HG03196 (cell line): ENCODE data around the gene MDFIC.

Experiments used
- ATAC-seq: cut with Tn5 transposase; IDR thresholded peaks from one replicate; pipeline ENCODE4 v1.9.1; 2021; ENCODE audit not compliant: unreplicated experiment

MDFIC gene

DNA sequence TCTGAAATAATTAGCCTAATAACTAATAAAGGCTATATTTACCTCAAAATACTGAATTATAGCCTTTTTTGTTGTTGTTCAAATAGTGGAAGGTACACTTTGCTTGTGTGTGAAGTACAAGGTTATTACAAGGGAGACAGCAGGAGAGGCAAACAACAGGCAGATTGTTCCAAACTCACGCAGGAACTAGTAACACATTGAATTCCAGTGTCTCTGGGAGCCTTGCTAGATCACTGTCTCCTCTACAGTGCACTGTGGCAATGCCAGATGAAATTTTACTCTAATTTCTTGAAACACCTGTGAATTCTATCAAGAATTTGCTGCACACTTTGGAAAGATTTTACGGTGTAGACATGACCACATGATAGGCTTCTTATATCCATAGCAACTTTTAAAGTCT lies 112.6 kb downstream of the MDFIC start:
- ATAC-seq = no peak

GRCh38 chr7:115037128-115037802 lies 115.4 kb downstream of the MDFIC start:
- no peak for ATAC-seq

DNA sequence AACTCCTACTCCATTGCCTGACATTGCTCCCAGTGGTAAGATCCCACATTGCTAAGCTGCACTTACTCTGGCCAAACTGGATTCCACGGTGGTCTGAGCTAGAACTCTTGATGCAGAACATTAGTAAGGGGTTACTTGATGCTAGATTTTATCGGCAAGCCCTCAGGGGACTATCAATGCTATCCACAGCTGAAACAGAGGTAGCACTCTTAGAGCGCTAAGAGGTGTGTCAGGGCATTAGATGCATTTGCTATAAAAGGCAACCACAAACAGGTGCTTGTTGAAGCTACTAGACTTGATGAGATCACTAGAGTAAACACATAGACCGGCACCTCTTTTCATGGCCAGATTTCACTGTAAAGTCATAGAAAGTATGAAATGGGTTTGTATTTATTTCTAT lies 116.3 kb downstream of the MDFIC start:
- no peak for ATAC-seq

DNA sequence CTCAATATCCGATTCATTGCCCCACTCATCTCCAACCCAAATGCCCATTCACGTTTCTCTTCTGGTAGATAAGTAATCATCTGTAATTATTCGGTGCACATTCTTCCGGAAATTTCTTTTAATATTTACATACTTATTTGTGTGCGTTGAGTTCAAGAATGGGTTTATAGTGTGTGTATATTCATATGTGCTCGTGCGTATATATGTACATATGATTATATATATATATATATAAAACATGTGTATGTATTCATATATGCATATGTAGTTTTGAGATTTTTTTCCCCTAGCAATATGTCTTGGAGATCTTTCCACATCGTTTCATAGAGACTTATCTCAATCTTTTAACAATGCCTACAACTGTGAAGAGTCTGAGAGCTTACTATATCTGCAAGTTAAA lies 118.2 kb downstream of the MDFIC start:
- ATAC-seq = no peak

DNA sequence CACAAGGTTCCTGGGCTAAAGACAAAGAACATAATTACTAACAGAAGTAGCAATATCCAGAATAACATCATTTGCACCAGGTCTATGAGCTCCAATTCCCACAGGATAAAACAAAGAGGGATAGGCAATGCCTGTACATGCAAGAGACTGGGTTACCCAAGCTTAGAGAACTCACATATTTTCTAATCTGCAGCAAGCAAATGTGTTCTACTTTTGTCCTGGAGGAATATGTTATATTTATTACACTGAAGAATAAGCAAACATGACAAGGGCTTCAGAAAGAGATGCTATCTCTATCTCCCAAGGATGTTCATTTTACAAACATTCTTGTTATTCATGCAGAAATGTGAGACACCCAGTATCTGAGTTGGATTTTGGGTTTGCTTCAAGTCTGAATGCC lies 118.6 kb downstream of the MDFIC start:
- ATAC-seq = no peak

DNA sequence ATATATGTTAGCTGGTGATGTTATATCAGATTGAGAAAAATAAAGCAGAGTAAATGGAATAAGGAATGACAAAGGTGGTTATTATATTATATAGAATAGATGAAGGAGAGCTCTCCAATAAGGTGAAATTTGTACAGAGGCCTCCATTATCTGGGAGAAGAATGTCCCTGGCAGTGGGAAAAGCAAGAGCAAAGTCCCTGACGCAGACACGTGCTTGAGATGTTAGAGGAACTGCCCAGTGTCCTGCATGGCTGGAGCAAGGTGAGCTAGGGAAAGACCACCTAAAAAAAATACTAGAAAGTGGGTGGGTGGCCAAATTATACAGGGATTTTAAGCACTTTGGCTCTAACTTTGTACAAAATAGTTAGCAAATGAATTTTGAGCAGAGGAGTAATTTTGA lies 120.7 kb downstream of the MDFIC start:
- no peak for ATAC-seq

DNA sequence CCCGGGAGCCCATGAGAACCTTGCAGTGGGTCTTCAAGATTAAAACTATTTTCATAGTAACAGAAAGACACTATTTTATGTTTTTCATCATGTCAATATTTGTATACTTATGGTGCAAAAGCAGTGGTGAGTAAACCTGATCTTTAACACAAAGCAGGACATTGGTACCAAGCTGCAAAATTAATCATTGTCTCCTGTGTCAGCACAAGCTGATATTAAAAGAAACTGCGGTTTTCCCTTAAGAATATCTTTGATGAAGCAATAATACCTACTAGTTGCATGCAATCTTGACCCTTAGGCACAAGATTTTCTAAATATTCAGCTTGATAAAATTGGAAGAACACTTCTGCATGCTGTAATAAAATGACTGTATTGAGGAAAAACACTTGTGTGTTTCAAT lies 121.7 kb downstream of the MDFIC start:
- ATAC-seq = no peak

DNA sequence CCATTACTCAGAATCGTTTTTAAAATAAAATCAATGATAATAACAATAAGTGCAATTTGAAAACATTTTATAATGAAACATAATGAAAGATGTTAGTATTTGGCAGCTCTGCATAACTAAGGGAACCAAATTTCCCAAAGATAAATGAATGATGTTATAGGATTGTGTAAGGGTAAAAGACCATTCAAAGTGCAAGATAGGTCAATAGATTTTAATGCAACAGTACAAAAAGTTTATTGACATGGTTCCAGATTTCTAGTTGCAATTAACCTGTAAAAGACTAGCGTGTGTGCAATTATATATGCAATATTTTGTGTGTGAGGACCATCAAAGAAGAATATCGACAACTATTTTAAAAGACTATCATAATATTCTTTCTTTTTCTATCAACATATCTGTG lies 122.3 kb downstream of the MDFIC start:
- no peak for ATAC-seq

GRCh38 chr7:115047958-115048720 lies 126.2 kb downstream of the MDFIC start:
- ATAC-seq = no peak

DNA sequence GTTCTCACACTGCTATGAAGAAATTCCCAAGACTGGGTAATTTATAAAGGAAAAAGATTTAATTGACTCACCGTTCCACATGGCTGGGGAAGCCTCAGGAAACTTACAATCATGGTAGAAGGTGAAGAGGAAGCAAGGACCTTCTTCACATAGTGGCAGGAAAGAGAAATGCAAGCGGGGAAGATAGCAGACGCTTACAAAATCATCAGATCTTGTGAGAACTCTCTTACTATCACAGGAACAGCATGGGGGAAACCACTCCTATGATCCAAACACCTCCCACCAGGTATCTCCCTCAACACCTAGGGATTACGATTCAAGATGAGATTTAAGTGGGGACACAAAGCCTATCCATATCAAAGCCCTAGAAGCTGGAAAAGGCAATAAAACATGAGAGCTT lies 130.8 kb downstream of the MDFIC start:
- no peak for ATAC-seq

- no peak for ATAC-seq
Measured at GRCh38 chr7:115054478-115055065, 132.7 kb downstream of the MDFIC start.

DNA sequence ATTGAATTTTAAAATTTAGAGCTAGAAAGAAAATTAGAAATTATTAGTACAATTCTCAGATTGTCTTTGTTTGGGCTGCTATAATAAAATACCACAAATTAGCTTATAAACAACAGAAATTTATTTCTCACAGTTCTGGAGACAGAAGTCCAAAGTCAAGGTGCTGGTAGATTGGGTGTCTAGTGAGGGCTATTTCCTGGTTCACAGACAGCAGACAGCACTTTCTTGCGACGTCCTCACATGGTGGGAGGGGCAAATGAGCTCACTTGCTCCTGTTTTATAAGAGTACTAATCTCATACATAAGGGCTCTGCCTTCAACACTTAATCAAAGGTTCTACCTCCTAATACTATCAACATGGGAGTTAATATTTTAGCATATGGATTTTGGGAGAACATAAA lies 134.1 kb downstream of the MDFIC start:
- ATAC-seq = no peak

DNA sequence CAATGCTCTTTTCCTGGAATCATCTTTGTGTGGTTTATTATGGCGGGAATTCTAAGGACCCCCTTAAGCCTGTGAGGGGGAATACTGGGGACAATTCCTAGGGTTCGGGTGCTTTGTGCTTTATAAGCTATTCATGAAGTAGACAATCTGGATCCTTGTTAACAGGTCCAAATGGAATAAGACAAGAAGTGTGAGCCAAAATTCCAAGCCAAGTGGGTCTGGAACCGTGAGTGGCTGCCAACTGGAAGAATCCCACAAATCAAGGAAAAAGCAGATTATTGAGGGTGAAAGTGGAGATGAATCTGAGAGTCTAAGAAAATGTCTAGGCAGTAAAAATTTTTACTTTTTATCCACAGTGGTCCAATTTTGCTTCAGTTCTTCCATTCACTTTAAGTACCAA lies 136.8 kb downstream of the MDFIC start:
- ATAC-seq = no peak

DNA sequence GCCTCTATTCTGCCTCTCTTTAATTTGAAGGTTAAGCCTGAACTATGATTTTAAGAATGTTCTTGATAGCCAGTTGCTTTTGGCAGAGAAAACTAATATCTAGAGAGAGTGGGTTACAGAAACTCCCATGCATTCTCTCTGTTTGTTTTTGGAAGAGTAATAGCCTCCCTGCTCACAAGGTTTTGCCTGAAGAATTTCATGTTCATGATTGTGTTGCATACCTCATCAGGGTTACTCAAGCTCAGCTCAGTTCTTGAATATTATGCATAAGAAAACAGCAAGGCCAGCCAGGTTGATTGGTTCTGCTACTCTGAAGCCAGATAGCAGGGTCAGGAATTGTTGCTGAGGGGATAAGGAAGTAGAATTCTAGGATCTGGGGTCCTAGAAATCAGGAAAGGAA lies 137.4 kb downstream of the MDFIC start:
- no peak for ATAC-seq

- no peak for ATAC-seq
Measured at GRCh38 chr7:115060095-115060870, 138.4 kb downstream of the MDFIC start.

- no peak for ATAC-seq
Measured at GRCh38 chr7:115066050-115066449, 144.2 kb downstream of the MDFIC start.

DNA sequence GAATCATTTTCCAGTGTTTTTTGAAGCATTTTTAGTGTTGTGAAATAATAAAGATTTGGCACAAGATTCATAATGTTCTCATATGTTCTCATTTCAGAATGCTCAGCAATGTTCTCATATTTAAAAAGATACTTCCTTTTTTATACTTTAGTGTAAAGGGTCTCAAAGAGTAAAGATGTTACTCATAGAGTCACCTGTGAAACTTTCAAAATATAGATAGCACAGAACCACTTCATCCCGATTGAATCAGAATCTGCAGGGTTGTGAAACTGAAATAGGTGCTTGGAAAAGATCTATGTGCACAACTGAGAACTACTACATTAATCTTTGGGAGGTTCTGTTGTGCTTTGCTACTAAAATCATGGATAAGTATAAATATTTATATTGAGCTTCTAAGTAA lies 144.7 kb downstream of the MDFIC start:
- no peak for ATAC-seq

- no peak for ATAC-seq
Measured at GRCh38 chr7:115068220-115068619, 146.3 kb downstream of the MDFIC start.
